A673 (cell line): ENCODE results near the gene ERVFRD-1. TPM values are rescaled to one million over a fixed set of nuclear protein-coding genes. Genes with fewer than 3 reads are reported as not detected.
"Not testable (repeated sequence)": the region's sequence is repeated elsewhere in the genome, so short reads cannot be mapped to it uniquely, and the experiment has no call there.

Source experiments
- BruUV-seq: library from RNA; stranded (reverse); fragments of 400-500 nt; replicated peaks from 2 replicates; lab custom pipeline; 2021; lab: Mats Ljungman, UMichigan
- CTCF ChIA-PET: fragments of 300-600 bp; sonication (Branson Sonifier 250); formaldehyde crosslinking; loops from one replicate; lab custom pipeline; 2022; ENCODE audit warnings: antibody characterized with exemption; lab: Charles Lee
- POLR2A ChIA-PET: fragments of 300-600 bp; sonication (Branson Sonifier 250); formaldehyde crosslinking; loops from one replicate; lab custom pipeline; 2022; ENCODE audit warnings: antibody characterized with exemption; ENCODE audit not compliant: low non-redundant PET; lab: Charles Lee
- DNase-seq: peaks from one replicate; pipeline ENCODE4 v3.0.0-alpha.2; 2015; ENCODE audit warnings: low spot score
- H3K27ac ChIP-seq: fragments of 200-600 bp; sonication (generic); 2 replicates; pipeline ENCODE4 v1.5.1; 2016; ENCODE audit warnings: mixed run types, low read depth, mild to moderate bottlenecking, mixed read lengths, antibody characterized with exemption, low read length; ENCODE audit not compliant: poor library complexity, severe bottlenecking
- H3K27me3 ChIP-seq: fragments of 200-600 bp; sonication (generic); replicated peaks from 2 replicates; pipeline ENCODE4 v1.6.1; 2017; ENCODE audit warnings: mixed run types, low read depth, mild to moderate bottlenecking, mixed read lengths, antibody characterized with exemption, low read length; ENCODE audit not compliant: insufficient read depth, poor library complexity
- H3K36me3 ChIP-seq: fragments of 200-600 bp; sonication (generic); 2 replicates; pipeline ENCODE4 v1.6.1; 2016; ENCODE audit warnings: mixed run types, mild to moderate bottlenecking, mixed read lengths, antibody characterized with exemption, low read length; ENCODE audit not compliant: insufficient read depth, poor library complexity, severe bottlenecking
- H3K4me1 ChIP-seq: fragments of 200-600 bp; sonication (generic); 2 replicates; pipeline ENCODE4 v1.6.1; 2017; ENCODE audit warnings: mixed run types, mild to moderate bottlenecking, mixed read lengths, antibody characterized with exemption, low read length; ENCODE audit not compliant: insufficient read depth, poor library complexity, severe bottlenecking
- H3K4me3 ChIP-seq: fragments of 200-600 bp; sonication (generic); 2 replicates; pipeline ENCODE4 v1.5.1; 2016; ENCODE audit warnings: low read depth, mixed run types, mild to moderate bottlenecking, mixed read lengths, low read length; ENCODE audit not compliant: poor library complexity, severe bottlenecking
- H3K9me3 ChIP-seq: fragments of 200-600 bp; sonication (generic); 2 replicates; pipeline ENCODE4 v1.6.1; 2016; ENCODE audit warnings: mixed run types, low read depth, mild to moderate bottlenecking, mixed read lengths, antibody characterized with exemption, low read length; ENCODE audit not compliant: poor library complexity, severe bottlenecking
- CTCF ChIP-seq: fragments of 300-800, 200-600 bp; sonication (generic); conservative IDR thresholded peaks from 2 replicates; pipeline ENCODE4 v1.5.1; 2017; ENCODE audit warnings: low read depth, mild to moderate bottlenecking, antibody characterized with exemption, low read length, moderate library complexity, mixed read lengths
- EZH2 ChIP-seq: fragments of 200-600 bp; sonication (generic); IDR thresholded peaks from 2 replicates; pipeline ENCODE4 v1.6.1; 2017; ENCODE audit warnings: borderline replicate concordance, low read depth, mild to moderate bottlenecking, mixed read lengths, antibody characterized with exemption, low read length; ENCODE audit not compliant: poor library complexity, severe bottlenecking
- intact Hi-C: fragments of 100-400 bp; cut with micrococcal nuclease; formaldehyde crosslinking; loops from one replicate; pipeline ENCODE4 v1.10.0; 2022; ENCODE audit not compliant: unreplicated experiment
- total RNA-seq: library from RNA; stranded (reverse); gene quantifications from 2 replicates; pipeline ENCODE4 v1.2.3, GENCODE V29; 2021

ERVFRD-1 gene
- total RNA-seq, 1 experiment from 2014 or later, result 0.11 TPM

GRCh38 chr6:11089695-11090094, 21.8 kb downstream of the ERVFRD-1 start:
- intact Hi-C loops, result no loop called here
- POLR2A ChIA-PET, result no interaction called here
- TF ChIP-seq EZH2 (no peak), CTCF (no peak)
- Histone ChIP-seq H3K4me3 (no peak overlapping the region), H3K9me3 (no peaks in the 10 kb centered on the region), H3K27me3 (no peaks in the 10 kb centered on the region), H3K36me3 (no peaks in the 10 kb centered on the region), H3K27ac (no peak overlapping the region), H3K4me1 (peaks cover 5% of the 10 kb centered on the region)
- DNase-seq, result no peak
- CTCF ChIA-PET, result no interaction called here
- BruUV-seq, result no TSS peak

GRCh38 chr6:11087141-11087812, 24.2 kb downstream of the ERVFRD-1 start:
- BruUV-seq, CTCF ChIA-PET, POLR2A ChIA-PET, H3K27ac ChIP-seq, H3K9me3 ChIP-seq, H3K4me1 ChIP-seq, H3K36me3 ChIP-seq, intact Hi-C loops, DNase-seq, H3K27me3 ChIP-seq, H3K4me3 ChIP-seq: not testable (repeated sequence)

- BruUV-seq, result no TSS peak
Measured at GRCh38 chr6:11085758-11086435, 25.6 kb downstream of the ERVFRD-1 start.

More at GRCh38 chr6:11085758-11086435, 25.6 kb downstream of the ERVFRD-1 start:
- Histone ChIP-seq H3K4me1 (no peaks in the 10 kb centered on the region), H3K4me3 (no peak overlapping the region), H3K27me3 (no peaks in the 10 kb centered on the region), H3K27ac (no peak overlapping the region), H3K9me3 (no peaks in the 10 kb centered on the region), H3K36me3 (no peaks in the 10 kb centered on the region)
- ChIA-PET POLR2A (no interaction called here), CTCF (no interaction called here)
- no peak for TF ChIP-seq CTCF
- intact Hi-C loops, result no loop called here
- DNase-seq, result no peak
